Measurements from ENCODE around the gene DNAJC21. TPM values are rescaled to one million over a fixed set of nuclear protein-coding genes. Genes with fewer than 3 reads are reported as not detected.
"Not testable (repeated sequence)": the region's sequence is repeated elsewhere in the genome, so short reads cannot be mapped to it uniquely, and the experiment has no call there.

The DNAJC21 gene
- total RNA-seq, 1 donor from 2014 or later: 31.2 TPM

DNA sequence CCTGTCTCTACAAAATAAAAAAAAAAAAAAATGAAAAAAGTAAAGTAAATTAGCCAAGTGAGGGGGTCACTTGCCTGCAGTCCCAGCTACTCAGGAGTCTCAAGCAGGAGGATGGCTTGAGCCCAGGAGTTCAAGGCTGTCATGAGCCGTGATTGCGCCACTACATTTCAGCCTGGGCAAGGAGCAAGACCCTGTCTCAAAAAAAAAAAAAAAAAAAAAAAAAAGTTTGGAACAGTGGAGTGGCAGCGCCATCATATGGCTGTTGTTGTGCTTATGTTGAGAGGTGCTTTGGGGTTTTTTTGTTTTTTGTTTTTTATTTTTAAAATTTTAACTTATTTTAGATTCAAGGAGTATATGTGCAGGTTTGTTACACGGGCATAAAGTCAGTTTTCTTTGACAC, 10.3 kb upstream of the DNAJC21 start:
- no peak for DNase-seq (ENCODE audit: extremely low read depth, low read depth, low spot score)

DNA sequence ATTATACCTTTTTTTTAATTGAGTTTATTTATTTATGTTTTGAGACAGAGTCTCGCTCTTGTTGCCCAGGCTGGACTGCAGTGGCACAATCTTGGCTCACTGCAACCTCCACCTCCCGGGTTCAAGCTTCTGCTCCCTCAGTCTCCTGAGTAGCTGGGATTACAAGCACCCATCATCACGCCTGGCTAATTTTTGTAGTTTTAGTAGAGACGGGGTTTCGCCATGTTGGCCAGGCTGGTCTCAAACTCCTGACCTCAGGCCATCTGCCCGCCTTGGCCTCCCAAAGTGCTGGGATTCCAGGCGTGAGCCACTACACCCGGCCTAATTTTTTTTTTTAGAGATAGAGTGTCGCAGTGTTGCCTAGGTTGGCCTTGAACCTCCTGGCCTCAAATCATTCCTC, 6.1 kb upstream of the DNAJC21 start:
- DNase-seq (ENCODE audit: extremely low read depth, low read depth, low spot score): not testable (repeated sequence)

DNA sequence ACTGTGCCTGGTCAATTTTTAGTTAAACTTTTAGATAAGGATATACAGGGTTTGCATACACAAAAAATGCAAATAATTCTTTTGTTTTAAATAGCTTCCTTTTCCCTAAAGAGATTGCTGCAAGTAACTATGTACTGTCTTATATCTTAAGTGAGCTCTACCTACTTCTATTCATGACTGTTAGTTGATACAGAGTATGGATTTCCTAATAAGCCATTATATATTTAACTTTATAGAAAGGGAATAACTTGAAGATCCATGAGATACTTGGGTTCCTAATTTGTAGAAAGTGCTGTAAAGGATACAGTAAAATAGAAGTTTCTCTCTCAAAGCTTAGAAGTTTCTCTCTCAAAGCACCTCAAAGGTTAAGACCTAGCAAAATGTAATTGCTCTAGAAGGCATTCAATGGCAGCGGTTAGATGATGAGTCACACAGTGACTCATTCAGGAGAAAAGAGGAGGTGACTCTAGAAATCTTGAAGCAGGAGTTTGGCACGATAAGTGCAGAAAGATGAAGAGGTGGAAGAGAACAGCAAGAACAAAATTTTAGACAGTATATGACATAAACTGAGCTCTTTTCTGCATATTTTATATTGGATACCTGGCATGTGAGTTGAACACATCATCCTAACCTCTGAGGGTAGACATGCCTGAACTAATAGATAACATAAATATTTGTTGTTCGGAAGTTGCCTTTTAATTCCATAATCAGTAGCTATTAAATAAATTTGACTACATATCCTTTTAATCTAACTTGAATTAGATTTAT, 5.5 kb upstream of the DNAJC21 start:
- DNase-seq (ENCODE audit: extremely low read depth, low read depth, low spot score): peak; percentile 62

DNA sequence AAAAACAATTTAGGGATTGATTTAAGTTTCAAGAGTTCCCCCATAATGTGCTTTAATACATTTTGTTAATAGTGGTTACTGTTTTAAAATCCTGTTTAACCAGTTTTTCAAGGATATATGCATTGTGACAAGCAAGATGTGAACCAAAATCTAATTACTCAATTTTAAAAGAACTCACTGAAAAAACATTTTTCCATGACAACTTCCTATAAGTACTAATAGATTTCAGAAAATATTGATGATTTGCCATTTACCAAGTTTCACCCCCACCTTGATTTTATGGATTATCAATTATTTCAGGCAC, 4.9 kb upstream of the DNAJC21 start:
- no peak for DNase-seq (ENCODE audit: extremely low read depth, low read depth, low spot score)

DNA sequence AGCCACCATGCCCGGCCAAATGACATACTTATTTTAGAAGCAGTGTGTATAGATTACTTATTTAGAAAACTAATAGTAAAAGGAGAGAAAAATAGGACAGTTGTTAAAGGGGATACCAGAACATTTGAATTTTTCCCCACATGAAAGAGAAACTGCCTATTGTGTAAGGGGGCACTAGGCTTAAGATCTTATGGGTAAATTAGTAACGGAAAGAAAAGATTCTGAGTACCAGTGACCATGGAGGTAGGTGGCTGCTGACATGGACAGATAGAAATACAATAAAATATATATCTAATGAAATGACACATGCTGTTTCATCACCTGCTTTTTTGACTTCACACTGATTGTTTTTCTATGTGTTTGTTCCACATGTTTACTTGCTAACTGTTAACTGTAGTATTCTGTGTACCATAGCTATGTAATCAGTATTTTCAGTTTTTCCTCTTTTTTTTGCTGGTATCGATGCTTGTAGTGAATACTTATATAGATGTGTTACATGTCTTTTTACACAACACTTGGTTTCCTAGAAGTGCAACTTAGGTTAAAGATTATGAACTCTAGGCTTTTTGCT, 3.0 kb upstream of the DNAJC21 start:
- no peak for DNase-seq (ENCODE audit: extremely low read depth, low read depth, low spot score)

DNA sequence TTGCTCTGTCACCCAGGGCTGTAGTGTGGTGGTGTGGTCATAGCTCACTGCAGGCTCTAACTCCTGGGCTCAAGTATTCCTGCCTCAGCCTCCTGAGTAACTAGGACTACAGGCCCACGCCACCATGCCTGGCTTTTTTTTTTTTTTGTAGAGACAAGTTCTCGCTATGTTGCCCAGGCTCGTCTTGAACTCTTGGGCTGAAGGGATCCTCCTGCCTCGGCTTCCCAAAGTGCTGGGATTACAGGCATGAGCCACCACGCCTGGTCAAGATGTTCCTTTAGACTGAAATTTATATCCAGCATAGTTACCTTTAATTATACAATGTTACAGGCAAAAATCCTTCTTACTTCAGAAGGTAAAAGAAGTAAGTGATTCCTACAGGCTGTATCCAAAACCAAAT, 1.6 kb upstream of the DNAJC21 start:
- DNase-seq (ENCODE audit: extremely low read depth, low read depth, low spot score): no peak

DNA sequence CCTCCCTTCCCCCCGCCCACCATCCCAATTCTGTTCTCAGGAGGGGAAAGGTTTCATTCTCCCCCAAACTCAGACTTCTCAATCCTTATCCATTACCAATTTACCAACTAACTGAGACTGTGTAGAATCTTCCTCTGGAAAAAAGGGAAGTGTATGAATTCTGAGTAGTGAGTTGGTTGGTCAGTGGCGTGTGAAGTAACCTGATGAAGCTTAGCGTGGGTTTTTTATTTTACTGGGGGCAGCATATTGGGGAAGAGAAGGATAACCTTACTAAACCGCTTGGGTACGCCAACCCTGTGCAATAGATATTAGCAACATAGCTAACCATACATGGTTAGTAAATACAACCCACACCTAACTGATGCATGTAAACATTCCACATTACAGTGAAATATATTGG, 1.1 kb upstream of the DNAJC21 start:
- DNase-seq (ENCODE audit: extremely low read depth, low read depth, low spot score): no peak

DNA sequence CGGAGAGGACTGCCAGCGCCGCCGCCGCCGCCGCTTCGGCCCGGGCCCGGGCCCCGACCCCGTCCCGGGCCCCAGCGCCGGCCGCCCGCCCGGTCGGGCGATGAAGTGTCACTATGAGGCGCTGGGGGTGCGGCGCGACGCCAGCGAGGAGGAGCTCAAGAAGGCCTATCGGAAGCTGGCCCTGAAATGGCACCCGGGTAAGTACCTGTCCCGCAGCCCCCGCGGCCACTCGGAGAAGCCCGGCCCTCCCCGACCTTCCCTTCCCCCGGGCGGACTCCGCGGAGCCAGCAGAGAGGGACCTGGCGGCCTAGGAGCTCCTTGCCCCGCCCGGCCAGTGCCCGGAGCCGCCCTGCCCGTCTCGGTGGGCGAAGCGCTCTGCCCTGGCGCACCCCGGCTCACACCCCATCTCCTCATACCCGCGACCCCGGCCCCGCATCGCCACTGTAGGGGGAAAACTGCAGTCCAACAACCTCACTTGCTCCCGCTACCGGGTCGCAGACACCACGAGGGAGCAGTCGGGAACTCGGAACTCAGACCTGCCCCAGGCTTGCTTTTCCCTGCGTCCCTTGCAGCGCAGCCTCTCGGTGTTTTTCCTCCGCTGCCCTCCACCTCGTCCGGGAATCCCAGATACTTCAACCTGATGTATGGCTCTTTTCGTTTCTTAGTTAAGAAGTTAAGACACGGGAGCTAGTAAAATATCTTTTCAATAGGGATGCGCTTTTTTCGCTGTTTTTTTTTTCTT, 532 bp downstream of the DNAJC21 start:
- no peak for DNase-seq (ENCODE audit: extremely low read depth, low read depth, low spot score)

DNA sequence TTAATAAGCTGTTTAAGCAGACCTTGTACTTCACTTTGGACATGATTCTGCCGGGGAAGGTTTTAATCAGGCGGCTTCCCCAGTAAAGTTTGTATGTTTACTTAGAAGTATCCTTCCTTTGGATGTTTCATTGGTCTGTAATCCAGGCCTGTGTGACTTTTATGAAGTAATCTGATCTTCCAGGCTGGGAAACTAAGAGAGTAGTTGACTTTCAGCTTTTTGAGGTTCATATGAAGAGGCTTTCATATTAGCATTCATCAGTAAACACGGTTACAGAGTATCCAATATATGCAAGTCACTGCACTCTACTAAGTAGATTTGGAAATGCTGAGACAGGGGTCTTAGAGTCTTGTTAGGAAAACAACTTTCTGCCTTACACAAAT, 1.1 kb downstream of the DNAJC21 start:
- no peak for DNase-seq (ENCODE audit: extremely low read depth, low read depth, low spot score)

DNA sequence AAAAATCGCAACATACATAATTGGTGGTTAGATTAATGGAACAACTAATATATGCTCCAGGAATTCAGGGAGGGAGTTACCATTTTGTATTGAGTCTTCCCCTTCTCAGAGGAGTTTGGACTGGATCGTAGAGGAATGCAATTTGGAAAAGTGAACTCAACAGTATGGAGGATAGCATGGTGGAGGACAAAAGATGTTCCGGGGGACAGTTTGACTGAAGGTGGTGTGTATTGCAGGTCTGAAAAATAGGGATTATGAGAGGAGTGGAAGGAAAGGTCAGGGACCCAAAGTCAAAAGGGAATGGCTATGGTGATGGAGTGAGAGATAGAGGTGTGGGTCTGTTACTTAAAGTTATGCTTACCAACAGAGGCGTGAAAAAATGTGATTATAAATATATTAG, 1.5 kb downstream of the DNAJC21 start:
- DNase-seq (ENCODE audit: extremely low read depth, low read depth, low spot score): no peak

DNA sequence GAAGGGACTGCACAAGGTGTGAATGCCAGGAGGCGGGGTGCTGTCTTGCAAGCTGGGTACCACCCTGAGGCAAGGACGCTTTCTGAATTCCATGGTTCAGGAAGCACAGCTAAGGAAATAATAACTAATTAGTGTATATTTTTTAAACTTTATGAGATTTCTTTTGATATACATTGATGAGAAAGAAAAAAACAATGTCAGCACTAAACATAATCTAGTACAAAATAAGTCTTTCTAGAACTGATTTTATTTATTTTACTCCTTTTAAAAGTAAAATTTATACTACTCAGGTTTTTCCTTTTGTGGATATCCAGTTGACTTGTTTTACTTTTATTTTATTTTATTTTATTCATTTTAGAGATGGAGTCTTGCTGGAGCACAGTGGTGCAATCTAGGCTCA, 3.6 kb downstream of the DNAJC21 start:
- no peak for DNase-seq (ENCODE audit: extremely low read depth, low read depth, low spot score)

DNA sequence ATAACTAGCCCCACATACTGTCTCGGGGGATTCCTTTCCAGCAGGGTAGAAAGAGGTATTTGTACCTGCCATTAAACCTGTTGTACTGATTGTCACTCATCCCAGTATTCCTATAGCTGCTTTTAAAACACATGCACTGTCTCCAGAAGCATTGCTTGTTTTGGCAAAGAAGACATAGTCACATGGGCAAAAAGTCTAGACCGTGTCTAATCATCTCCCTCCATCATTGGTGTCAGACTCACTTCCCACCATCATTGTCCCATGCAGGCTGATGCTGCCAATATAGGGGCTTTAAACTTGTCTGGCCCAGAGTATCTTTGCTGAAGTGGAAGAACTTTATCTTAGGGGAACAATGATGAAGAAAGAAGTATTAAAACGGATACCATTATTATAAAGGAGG, 12.6 kb downstream of the DNAJC21 start:
- DNase-seq (ENCODE audit: extremely low read depth, low read depth, low spot score): no peak

DNA sequence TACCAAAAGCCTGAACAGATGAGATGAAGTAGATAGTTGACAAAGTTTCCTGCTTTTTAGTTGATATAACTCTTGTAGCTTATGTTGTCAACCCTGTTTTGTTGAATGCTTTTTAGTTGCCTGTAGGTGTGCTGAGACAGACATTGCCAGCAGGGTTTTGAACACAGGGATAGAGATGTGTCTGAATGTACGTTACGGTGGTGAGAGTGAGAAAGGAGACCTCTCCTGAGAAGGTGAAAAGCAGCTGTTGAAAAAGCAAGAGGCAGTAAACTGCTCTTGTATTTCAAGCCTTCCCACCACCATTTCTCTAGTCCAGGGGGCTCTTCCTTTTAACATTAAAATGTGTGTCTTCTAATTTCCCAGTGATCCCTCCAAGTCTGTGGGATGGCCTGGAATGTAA, 14.7 kb downstream of the DNAJC21 start:
- DNase-seq (ENCODE audit: extremely low read depth, low read depth, low spot score): no peak

DNA sequence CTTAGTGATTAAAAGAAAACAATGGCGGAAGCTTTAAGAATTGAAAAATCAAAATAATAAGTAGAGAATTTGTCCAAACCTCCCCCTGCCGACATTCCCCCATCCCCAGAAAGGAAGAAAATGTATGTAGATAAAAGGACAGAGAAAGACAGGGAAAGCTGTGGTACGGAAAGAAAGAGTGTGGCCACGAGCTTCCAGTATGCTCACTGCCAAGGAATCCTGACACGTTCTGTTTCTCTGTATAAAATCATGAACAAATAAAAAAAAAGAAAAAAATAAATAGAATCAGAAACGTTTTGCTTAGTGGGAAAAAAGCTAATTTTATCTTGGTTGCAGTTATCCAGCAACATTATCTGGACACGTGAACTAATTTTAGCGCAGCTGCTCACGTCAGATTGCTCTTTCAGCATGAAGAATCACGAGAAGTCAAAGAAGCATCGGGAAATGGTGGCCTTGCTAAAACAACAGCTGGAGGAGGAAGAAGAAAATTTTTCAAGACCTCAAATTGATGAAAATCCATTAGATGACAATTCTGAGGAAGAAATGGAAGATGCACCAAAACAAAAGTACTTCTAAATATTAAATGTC, 15.2 kb downstream of the DNAJC21 start:
- DNase-seq (ENCODE audit: extremely low read depth, low read depth, low spot score): no peak

DNA sequence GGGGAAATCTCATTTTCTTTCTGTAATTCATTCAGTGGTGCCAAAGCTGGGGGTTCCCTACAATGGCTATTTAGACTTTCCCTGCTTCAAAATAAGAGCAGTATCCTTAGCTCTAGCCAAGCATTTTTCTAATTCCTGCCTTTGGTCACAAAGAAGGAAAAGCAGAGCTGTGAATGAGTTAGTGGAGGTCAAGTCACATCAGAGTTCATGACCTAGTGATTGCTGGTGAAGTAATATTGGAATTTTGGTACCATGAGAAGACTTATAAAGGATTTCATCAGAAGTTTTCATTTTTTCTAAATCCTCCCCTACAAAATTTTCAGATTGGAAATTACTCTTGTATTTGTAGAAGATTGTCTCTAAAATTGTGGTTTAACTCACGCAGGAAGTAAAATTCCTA, 28.0 kb downstream of the DNAJC21 start:
- no peak for DNase-seq (ENCODE audit: extremely low read depth, low read depth, low spot score)

DNA sequence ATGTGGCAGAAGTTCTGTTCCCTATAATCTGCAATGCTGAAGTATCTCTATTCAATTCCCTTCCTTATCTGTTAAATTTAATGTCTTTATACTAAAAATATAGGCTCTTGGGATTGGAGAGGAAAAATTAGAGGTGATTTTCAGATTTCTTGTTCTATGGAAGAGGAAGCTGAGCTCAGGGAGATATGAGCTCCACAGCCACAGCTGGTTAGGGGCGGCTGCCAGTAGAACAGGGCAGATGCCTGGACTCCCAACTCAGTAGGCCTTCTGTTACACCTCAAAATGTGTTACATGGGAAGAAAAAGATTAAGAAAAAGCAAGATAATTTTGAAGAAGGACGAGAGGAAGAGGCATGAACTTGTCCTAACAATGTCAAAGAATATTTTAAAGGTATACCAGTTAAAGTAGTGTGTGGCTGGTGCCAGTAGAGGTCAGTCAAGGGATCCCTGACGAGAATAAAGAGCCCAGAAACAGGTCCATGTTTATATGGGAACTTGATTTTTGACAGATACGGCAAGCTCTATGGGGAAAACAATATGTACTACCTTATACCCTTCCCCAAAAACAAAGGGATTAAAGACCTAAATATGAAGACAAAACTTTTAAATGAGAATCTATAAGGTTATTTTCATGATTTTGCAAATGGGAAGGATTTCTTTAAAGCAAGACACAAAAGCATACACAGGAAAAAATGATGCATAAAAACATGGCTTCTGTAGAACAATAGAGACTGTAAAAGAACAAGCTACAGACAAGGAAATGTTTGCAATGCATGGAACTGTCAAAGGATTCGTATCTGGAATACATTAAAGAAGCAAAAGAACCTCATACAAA, 28.7 kb downstream of the DNAJC21 start:
- peak; percentile 4 for DNase-seq (ENCODE audit: extremely low read depth, low read depth, low spot score)

DNA sequence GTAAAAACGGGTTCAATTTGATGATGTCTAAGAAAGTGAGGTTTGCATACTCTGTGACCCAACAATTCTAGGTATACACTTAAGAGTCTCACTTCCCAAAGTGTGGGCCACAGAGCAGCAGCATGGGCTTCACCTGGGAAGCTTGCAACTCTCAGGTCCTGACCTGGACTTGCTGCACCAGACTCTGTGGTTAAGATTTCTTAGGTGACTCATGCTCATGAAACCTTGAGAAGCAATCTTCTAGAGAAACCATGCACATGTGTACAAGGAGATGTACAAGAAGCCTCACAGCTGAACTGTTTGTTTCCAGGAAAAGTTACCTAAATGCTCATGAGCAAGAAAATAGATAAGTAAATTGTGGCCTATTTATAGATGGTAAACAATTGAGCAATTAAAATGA, 30.0 kb downstream of the DNAJC21 start:
- no peak for DNase-seq (ENCODE audit: extremely low read depth, low read depth, low spot score)

DNA sequence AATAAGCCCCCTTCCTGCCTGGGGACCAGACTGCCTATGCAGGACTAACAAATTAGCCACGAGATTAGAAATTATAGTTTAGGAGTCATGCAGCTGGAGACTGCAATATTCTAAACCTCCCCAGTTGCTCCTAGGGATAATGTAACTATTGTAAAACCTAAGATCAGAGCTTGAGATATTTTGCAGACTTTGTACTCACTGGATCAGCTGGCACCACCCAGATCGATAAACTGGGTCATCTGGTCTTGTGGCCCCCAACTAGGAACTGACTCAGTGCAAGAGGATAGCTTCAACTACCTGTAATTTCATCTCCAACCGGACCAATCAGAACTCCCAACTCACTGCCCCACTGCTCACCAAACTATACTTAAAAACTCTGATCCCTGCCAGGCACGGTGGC, 38.2 kb downstream of the DNAJC21 start:
- no peak for DNase-seq (ENCODE audit: extremely low read depth, low read depth, low spot score)

DNA sequence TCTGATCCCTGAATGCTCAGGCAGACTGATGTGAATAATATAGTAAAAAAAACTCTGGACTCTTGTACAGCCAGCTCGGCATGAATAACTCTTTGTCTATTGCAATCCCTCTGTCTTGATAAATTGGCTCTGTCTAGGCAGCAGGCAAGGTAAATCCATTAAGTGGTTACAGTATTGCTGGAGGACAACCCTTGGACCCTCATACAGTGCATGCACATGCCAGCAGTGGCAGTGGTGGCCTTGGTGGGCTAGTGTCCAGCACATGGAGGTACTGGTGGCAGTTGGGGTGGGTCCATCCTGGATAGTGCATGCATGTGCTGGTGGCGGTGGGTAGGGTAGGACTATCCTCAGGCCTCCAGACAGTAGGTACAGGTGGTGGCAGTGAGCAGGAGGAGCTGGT, 38.9 kb downstream of the DNAJC21 start:
- no peak for DNase-seq (ENCODE audit: extremely low read depth, low read depth, low spot score)

DNA sequence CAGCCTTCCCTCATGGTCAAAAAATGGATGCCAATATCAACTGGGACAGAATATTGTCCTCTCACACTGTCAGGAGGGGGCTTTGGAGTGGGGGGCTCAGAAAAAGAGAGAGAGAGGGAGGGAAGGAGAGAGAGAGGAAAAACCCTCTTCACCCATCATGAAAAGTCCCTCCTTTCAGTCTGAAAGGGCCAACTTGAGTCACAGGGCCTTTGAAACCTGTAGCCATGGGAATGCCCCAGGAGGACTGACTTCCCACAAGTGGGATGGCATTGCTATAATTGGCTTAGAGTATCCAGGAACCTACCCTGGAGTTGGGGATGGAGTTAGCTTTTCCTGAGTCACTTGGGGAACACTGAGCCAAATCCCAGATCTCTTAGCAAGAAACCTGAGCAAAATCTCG, 41.2 kb downstream of the DNAJC21 start:
- DNase-seq (ENCODE audit: extremely low read depth, low read depth, low spot score): no peak

DNA sequence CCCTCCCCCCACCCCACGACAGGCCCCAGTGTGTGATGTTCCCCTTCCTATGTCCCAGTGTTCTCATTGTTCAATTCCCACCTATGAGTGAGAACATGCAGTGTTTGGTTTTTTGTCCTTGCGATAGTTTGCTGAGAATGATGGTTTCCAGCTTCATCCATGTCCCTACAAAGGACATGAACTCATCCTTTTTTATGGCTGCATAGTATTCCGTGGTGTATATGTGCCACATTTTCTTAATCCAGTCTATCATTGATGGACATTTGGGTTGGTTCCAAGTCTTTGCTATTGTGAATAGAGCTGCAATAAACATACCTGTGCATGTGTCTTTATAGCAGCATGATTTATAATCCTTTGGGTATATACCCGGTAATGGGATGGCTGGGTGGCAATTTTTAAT, 42.3 kb downstream of the DNAJC21 start:
- DNase-seq (ENCODE audit: extremely low read depth, low read depth, low spot score): not testable (repeated sequence)
